HK-2 (cell line): ENCODE results near the gene CD300LD.
"Not testable (repeated sequence)": the region's sequence is repeated elsewhere in the genome, so short reads cannot be mapped to it uniquely, and the experiment has no call there.

ENCODE experiments used
- DNase-seq: peaks from one replicate; pipeline ENCODE4 v3.0.0-alpha.2; 2018; ENCODE audit not compliant: unreplicated experiment

Gene CD300LD

GRCh38 chr17:74592087-74592990 lies at the start of gene CD300LD:
TSS of gene CD300LD (minus strand) at chr17:74592283. CDS start at chr17:74592202, 81 bp downstream.
- DNase-seq, result no peak

- no peak for DNase-seq
These were observed 49.3 kb upstream of the CD300LD start for GRCh38 chr17:74641224-74641957.

GRCh38 chr17:74639704-74640151 lies 47.6 kb upstream of the CD300LD start:
- DNase-seq, result no peak

GRCh38 chr17:74637926-74638325 lies 45.8 kb upstream of the CD300LD start:
- no peak for DNase-seq

- no peak for DNase-seq
These were observed 45.2 kb upstream of the CD300LD start for GRCh38 chr17:74637265-74637664.

GRCh38 chr17:74636541-74637085 lies 44.5 kb upstream of the CD300LD start:
- DNase-seq, result not testable (repeated sequence)

- peak; percentile 22 for DNase-seq
These were observed 43.3 kb upstream of the CD300LD start for GRCh38 chr17:74635418-74635817.

- no peak for DNase-seq
These were observed 41.2 kb upstream of the CD300LD start for GRCh38 chr17:74633326-74633725.

- no peak for DNase-seq
These were observed 40.5 kb upstream of the CD300LD start for GRCh38 chr17:74632617-74633016.

GRCh38 chr17:74631468-74632450 lies 39.7 kb upstream of the CD300LD start:
- DNase-seq, result no peak

- not testable (repeated sequence) for DNase-seq
These were observed 38.2 kb upstream of the CD300LD start for GRCh38 chr17:74630251-74630650.

- no peak for DNase-seq
These were observed 33.6 kb upstream of the CD300LD start for GRCh38 chr17:74625661-74626060.

GRCh38 chr17:74624131-74624530 lies 32.0 kb upstream of the CD300LD start:
- DNase-seq, result no peak

- no peak for DNase-seq
These were observed 31.6 kb upstream of the CD300LD start, which contains the start of gene CD300E for GRCh38 chr17:74623693-74624093. TSS of gene CD300E (minus strand) at chr17:74623738. CDS start at chr17:74623621, 117 bp downstream.

- DNase-seq, result no peak
These were observed 27.1 kb upstream of the CD300LD start for GRCh38 chr17:74619077-74619673.

- no peak for DNase-seq
These were observed 26.4 kb upstream of the CD300LD start for GRCh38 chr17:74618451-74618850.

GRCh38 chr17:74616696-74617095 lies 24.6 kb upstream of the CD300LD start:
- DNase-seq, result no peak

- no peak for DNase-seq
These were observed 20.0 kb upstream of the CD300LD start for GRCh38 chr17:74612046-74612445.

- no peak for DNase-seq
These were observed 18.0 kb upstream of the CD300LD start for GRCh38 chr17:74610108-74610507.

GRCh38 chr17:74608511-74608910 lies 16.4 kb upstream of the CD300LD start:
- DNase-seq, result no peak

GRCh38 chr17:74607221-74607620 lies 15.1 kb upstream of the CD300LD start:
- DNase-seq, result no peak
